ENCODE measurements around the gene CTNND2. TPM values are rescaled to one million over a fixed set of nuclear protein-coding genes. Genes with fewer than 3 reads are reported as not detected.
"Not testable (repeated sequence)": the region's sequence is repeated elsewhere in the genome, so short reads cannot be mapped to it uniquely, and the experiment has no call there.

The CTNND2 gene
- total RNA-seq, 1 experiment from 2014 or later, result 11.4 TPM

- DNase-seq (ENCODE audit: extremely low read depth, low read depth), result no peak
Observed at GRCh38 chr5:11148810-11149539, 755.3 kb downstream of the CTNND2 start.

GRCh38 chr5:11146171-11146570 lies 758.1 kb downstream of the CTNND2 start:
- no peak for DNase-seq (ENCODE audit: extremely low read depth, low read depth)

DNA sequence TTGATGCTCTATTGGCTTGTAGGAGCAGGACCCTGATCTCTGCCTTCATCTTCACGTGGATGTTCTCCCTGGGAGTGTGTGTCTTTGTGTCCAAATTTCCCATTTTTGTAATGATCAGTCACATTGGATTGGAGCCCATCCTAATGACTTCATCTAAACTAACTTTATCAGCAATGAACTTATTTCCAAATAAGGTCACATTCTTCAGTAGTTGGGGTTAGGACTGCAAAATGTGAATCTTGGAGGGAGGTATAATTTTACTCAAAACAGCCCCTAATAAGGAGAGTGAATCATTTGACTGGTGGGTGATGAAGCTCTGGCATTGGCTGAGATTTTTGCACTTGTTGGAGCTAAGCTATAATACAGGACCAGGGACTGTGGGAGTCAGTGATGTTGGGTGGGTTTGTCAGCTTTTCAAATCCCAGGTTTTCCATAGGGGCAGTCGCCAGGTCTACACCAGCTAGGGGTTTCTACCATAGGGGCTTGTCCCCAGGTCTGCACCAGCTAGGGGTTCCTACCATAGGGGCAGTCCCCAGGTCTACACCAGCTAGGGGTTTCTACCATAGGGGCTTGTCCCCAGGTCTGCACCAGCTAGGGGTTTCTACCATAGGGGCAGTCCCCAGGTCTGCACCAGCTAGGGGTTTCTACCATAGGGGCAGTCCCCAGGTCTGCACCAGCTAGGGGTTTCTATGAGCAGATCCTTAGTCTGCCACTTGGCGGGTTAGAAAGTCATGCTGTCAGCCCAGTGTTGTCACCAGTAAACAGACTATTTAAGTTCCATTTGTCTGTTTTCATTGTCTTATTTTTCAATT lies 760.6 kb downstream of the CTNND2 start:
- DNase-seq (ENCODE audit: extremely low read depth, low read depth), result no peak

GRCh38 chr5:11139217-11139865 lies 764.9 kb downstream of the CTNND2 start:
- no peak for DNase-seq (ENCODE audit: extremely low read depth, low read depth)

DNA sequence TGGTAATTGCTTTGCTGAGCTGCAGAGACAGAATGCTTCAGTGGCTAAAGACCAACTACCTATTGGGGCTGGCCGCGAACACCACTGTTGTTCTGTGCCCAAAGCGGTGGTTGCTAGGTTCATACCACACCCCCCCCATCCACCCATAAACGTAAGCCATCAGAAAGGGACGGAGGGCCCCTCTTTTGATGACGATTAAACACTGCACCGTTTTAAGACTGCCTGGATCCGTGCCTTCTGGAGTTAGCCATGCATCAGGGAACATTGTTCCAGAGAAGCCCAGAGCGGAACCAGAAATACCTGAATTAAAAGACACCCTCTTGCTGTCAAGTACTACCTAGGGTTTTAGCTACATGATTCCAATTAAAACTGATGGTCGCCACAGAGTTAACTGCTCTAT lies 774.1 kb downstream of the CTNND2 start:
- no peak for DNase-seq (ENCODE audit: extremely low read depth, low read depth)

DNA sequence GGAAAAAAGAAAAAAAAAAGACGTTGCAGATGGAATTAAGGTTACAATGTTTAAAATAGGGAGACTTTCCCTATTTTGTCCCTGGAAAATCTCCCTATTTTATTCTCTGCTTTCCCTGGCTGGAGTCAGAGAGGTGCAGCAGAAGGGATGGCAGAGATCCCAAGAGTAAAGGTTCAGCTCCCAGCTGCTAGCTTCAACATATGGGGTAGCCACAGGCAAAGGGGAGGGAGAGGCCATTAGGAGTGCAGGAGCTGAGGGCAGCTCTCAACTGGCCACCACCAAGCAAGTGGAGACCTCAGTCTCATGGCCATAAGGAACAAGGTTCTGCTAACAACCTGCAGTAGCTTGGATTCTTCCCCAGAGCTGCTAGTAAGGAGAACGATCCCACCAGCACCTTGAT lies 776.2 kb downstream of the CTNND2 start:
- no peak for DNase-seq (ENCODE audit: extremely low read depth, low read depth)

GRCh38 chr5:11126844-11127243 lies 777.4 kb downstream of the CTNND2 start:
- DNase-seq (ENCODE audit: extremely low read depth, low read depth), result no peak

DNA sequence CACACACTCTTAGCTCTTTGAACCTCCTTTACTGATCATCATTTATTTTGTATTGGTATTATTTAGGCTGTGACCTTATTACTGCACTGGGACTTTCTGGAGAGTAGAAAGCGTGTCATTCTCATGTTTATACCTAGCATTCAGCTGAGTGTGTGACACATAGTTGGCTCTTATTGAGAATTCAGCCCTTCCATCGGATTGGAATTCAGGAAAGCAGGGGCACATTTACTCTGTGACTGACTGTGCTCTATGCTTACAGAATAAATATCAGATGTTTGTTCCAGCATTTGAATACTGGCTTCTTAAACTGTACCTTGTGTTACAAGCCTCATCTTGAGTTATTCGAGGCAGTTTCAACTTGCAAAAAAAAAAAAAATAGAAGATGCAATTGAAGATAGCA lies 782.4 kb downstream of the CTNND2 start:
- no peak for DNase-seq (ENCODE audit: extremely low read depth, low read depth)

DNA sequence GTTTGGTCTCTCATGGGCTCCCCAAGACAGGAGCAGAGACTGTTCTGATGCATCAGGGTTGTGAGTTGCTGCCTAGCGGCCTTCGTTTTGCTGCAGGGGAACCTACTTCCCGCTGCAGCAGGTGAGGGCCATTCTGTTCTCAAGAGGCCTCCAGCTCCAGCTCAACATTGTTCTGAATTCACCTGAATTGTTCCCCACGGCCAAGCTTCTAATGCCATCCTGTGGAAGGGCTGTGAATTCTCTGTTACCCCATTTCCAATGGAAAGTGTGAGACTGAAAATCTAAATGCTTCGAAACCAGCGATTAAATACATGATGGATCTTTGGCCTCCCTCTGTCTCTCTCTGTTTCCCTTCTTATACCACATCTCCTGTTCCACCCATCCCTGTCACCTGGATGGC lies 794.1 kb downstream of the CTNND2 start:
- DNase-seq (ENCODE audit: extremely low read depth, low read depth), result no peak

- DNase-seq (ENCODE audit: extremely low read depth, low read depth), result no peak
Observed at GRCh38 chr5:11105696-11106095, 798.5 kb downstream of the CTNND2 start.

DNA sequence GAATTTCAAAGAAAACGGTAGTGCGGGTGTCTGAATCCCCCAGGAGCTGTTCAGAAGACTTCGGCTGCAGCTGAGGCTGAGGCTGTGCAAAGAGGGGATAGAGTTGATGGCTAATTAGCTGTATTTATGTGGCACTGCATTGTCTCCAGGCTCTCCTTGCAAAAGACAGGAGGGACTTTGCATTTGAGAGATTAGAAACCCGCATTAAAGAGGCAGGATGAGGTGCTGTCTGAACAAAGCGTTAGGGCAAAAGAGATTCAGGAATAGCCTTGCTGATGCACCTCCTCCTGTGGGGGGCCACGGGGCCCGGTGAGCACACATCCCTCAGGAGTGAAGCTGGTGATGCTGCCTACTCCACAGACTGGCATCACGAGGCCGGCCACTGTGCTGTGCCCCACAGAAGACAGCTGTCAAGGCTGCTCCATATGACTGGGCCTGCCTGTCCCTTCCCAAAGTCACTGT lies 799.6 kb downstream of the CTNND2 start:
- DNase-seq (ENCODE audit: extremely low read depth, low read depth), result no peak

DNA sequence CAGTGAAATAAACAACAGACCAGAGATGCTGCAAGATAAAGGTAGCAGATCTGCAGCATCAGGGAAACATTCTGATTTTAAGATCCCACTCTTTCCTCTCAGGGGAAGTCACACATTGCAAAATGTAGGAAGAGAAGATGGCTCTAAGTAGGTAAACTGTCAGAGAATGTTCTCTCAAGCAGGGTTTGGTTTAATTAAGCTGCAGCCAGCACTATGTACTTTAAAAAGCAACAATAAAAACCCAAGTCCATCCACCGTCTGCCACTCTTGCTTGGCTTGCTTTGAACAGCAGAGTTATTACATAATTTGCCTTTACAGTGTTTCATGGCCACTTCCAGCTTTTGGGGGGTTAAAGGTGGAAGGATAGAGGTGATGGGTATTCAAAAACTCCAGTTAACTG lies 800.0 kb downstream of the CTNND2 start:
- no peak for DNase-seq (ENCODE audit: extremely low read depth, low read depth)

GRCh38 chr5:11084111-11084510 lies 820.1 kb downstream of the CTNND2 start:
- DNase-seq (ENCODE audit: extremely low read depth, low read depth), result no peak

DNA sequence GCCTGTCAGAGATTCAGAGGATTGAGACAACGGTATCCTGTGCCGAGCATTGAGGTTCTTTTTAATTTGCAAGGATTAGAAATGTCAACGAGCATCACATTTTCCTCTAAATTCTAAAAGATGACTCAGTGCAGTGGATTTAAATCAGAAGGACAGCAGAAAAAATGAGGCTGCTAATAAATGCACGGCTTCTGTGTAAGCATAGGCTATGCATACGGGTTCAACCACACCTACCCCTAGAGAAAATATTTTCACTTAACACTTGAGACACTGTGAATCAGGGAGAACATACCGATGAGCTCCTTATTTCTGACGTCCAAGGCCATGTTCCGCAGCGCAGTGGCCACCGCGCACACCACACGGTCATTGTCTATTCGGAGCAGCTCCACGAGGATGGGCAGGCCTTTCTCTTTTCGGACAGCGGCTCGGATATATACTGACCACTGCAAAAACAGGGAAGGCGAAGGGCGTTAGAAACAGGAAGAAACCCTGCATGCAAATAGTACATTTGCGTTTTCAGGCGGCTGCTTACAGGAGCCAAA lies 821.8 kb downstream of the CTNND2 start:
- DNase-seq (ENCODE audit: extremely low read depth, low read depth), result no peak

GRCh38 chr5:11076945-11077613 lies 827.2 kb downstream of the CTNND2 start:
- DNase-seq (ENCODE audit: extremely low read depth, low read depth), result no peak

DNA sequence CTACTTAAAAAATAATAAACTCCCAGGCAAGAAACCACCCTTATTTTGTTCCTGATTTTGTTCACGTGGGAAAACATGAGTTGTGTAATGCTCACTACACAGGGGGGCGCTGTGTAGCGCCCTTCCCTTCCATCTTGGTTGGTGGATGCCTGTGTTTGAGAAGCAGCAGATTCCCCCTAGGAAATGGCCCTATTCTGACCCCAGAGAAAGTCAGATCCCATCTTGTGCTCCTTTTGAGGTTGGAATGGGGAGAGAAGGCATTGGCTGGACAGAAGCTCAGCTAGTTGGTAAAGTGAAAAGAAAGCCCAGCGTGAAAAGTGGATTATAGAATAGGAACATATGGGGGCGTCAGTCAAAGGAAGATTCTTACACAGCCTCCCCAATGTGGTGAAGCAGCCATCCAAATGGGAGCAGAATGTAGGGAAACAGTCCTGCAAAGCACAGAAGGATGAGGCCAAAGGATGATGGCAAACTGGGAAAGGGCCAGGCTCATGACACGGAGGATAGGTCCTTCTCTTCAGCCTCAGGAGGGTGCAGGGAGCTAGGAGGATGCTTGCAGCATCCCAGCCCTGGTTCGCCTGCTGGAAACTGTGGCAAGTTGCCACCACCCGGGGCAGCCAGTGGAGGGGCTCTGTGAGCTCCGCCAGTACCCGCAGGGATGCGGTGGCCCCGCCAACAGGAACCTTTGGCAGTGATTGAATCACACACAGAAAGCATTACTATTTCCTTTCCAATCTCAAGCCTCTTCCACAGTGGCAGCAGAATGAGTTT lies 829.0 kb downstream of the CTNND2 start:
- no peak for DNase-seq (ENCODE audit: extremely low read depth, low read depth)

DNA sequence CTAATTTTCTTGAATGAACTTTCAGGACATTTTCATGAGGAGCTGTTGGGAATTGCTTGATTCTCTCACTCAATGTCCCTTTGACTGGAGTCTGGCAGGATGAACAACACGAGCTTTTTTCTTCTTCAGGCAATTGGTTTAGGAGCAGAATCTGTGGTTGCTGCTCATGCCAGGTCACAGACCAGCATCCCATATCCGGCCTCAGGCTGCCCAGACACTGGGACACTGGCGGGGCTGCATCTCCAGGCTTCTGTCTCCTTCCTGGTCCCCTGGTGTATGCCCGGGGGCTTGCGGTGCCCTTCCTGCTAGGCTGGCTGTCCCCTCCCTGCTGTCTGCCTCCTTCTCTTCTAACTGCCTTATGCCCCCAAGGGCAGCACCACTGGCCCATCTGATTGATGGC lies 831.7 kb downstream of the CTNND2 start:
- no peak for DNase-seq (ENCODE audit: extremely low read depth, low read depth)

DNA sequence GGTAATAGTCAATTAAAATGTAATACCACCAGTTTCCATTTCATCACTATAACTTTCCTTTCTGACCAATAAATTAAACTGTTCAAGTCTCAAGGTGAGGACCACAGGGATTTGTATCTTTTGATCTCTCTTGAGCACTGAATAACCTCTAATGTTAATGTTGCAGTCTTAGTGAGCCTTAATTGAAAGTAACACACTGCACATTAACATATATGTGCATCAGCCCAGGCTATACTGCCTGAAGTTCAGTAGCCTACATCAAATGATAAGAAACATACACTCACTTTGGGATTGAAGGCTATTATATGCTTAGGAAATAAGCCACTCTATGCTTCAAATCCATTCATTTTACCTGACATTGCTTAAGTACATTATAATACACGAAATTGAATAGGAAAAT lies 832.2 kb downstream of the CTNND2 start:
- DNase-seq (ENCODE audit: extremely low read depth, low read depth), result no peak

GRCh38 chr5:11069041-11069440 lies 835.2 kb downstream of the CTNND2 start:
- DNase-seq (ENCODE audit: extremely low read depth, low read depth), result no peak

DNA sequence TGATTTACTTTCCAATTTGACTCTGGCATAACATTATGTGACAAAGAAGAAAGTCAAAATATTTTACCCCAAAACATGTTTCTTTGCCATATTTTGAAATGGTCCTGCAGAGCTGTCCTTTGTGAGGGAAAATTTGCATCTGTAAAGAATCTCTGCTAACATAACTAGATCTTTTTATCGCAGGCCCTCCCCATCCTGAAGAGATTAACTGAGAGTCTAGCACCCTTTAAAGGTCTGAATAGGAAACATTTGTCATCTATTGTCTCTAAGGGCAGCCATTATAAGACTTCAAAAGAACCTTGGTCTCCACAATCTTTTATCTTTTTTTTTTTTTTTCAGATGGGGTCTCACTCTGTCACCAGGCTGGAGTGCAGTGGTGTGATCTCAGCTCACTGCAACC lies 838.5 kb downstream of the CTNND2 start:
- DNase-seq (ENCODE audit: extremely low read depth, low read depth), result not testable (repeated sequence)

Measured in NCI-H460 (cell line).